WTC11 (cell line): ENCODE results near the gene HMBS. TPM values are rescaled to one million over a fixed set of nuclear protein-coding genes. Genes with fewer than 3 reads are reported as not detected.
A peak's percentile ranks its signal among the peaks of the same experiment; 100 is the strongest.
"Not testable (repeated sequence)": the region's sequence is repeated elsewhere in the genome, so short reads cannot be mapped to it uniquely, and the experiment has no call there.

Experiments used
- ATAC-seq: fragments of 200-7000 bp; cut with Tn5 transposase; 2 replicates; pipeline ENCODE4 v1.10.0; 2021; ENCODE audit warnings: mild to moderate bottlenecking, moderate library complexity
- CTCF ChIA-PET: fragments of 300-600 bp; sonication (Branson Sonifier 250); formaldehyde crosslinking; loops from one replicate; lab custom pipeline; 2021; ENCODE audit warnings: antibody characterized with exemption; lab: Charles Lee
- POLR2A ChIA-PET: fragments of 350-600 bp; sonication (Branson Sonifier 250); formaldehyde crosslinking; loops from one replicate; lab custom pipeline; 2021; ENCODE audit warnings: antibody characterized with exemption; lab: Charles Lee
- DNase-seq: peaks from one replicate; pipeline ENCODE4 v3.0.0; 2021; ENCODE audit warnings: low spot score
- H3K27ac Mint-ChIP-seq: 2 replicates; pipeline ENCODE4 v1.8.0; 2021; ENCODE audit warnings: mixed read lengths
- H3K27me3 Mint-ChIP-seq: 2 replicates; pipeline ENCODE4 v1.8.0; 2021; ENCODE audit warnings: low read depth, mild to moderate bottlenecking, moderate library complexity, mixed read lengths
- H3K36me3 Mint-ChIP-seq: 2 replicates; pipeline ENCODE4 v1.8.0; 2021; ENCODE audit warnings: mixed read lengths
- H3K4me1 Mint-ChIP-seq: 2 replicates; pipeline ENCODE4 v1.8.0; 2022; ENCODE audit warnings: mixed read lengths
- H3K4me3 Mint-ChIP-seq: 2 replicates; pipeline ENCODE4 v1.8.0; 2021; ENCODE audit warnings: mild to moderate bottlenecking, moderate library complexity, mixed read lengths
- H3K9me3 Mint-ChIP-seq: 2 replicates; pipeline ENCODE4 v1.8.0; 2021; ENCODE audit warnings: mixed read lengths
- ARID4B ChIP-seq: sonication (generic); formaldehyde crosslinking; IDR thresholded peaks from 2 replicates; pipeline ENCODE4 v1.8.0; 2023; ENCODE audit warnings: missing genetic modification reagents, mild to moderate bottlenecking, borderline replicate concordance
- CBFB ChIP-seq: sonication (generic); formaldehyde crosslinking; IDR thresholded peaks from 2 replicates; pipeline ENCODE4 v1.8.1; 2022; ENCODE audit warnings: mild to moderate bottlenecking, low read depth, missing genetic modification reagents
- CDX4 ChIP-seq: fragments of 250-450 bp; sonication (Bioruptor Pico); IDR thresholded peaks from 2 replicates; pipeline ENCODE4 v1.9.0; 2021; ENCODE audit warnings: moderate library complexity, mild to moderate bottlenecking, inconsistent platforms, borderline replicate concordance
- CREM ChIP-seq: sonication (generic); formaldehyde crosslinking; IDR thresholded peaks from 2 replicates; pipeline ENCODE4 v1.8.1; 2022; ENCODE audit warnings: mild to moderate bottlenecking, missing genetic modification reagents, moderate library complexity
- EMX1 ChIP-seq: fragments of 250-450 bp; sonication (Bioruptor Pico); IDR thresholded peaks from 2 replicates; pipeline ENCODE4 v1.8.0; 2021; ENCODE audit warnings: mild to moderate bottlenecking
- ERG ChIP-seq: fragments of 250-450 bp; sonication (Bioruptor Pico); IDR thresholded peaks from 2 replicates; pipeline ENCODE4 v1.8.0; 2021; ENCODE audit warnings: mild to moderate bottlenecking
- ETV6 ChIP-seq: sonication (generic); formaldehyde crosslinking; IDR thresholded peaks from 2 replicates; pipeline ENCODE4 v1.8.1; 2022; ENCODE audit warnings: mild to moderate bottlenecking, missing genetic modification reagents
- FOXK1 ChIP-seq: sonication (generic); formaldehyde crosslinking; IDR thresholded peaks from 2 replicates; pipeline ENCODE4 v1.8.0; 2022; ENCODE audit warnings: mild to moderate bottlenecking, moderate library complexity, missing genetic modification reagents
- FOXP1 ChIP-seq: sonication (generic); formaldehyde crosslinking; IDR thresholded peaks from 2 replicates; pipeline ENCODE4 v1.8.0; 2022; ENCODE audit warnings: missing genetic modification reagents, mild to moderate bottlenecking, moderate library complexity, borderline replicate concordance
- GABPB1 ChIP-seq: sonication (generic); formaldehyde crosslinking; IDR thresholded peaks from 2 replicates; pipeline ENCODE4 v1.8.1; 2023; ENCODE audit warnings: mild to moderate bottlenecking, missing genetic modification reagents
- GTF2I ChIP-seq: fragments of 250-450 bp; sonication (Bioruptor Pico); conservative IDR thresholded peaks from 2 replicates; pipeline ENCODE4 v1.4.0; 2021; ENCODE audit warnings: mild to moderate bottlenecking
- IRF1 ChIP-seq: sonication (generic); formaldehyde crosslinking; IDR thresholded peaks from 2 replicates; pipeline ENCODE4 v1.8.0; 2023; ENCODE audit warnings: missing genetic modification reagents
- IRF2 ChIP-seq: sonication (generic); formaldehyde crosslinking; IDR thresholded peaks from 2 replicates; pipeline ENCODE4 v1.8.0; 2022; ENCODE audit warnings: low read depth, missing genetic modification reagents, borderline replicate concordance
- JAZF1 ChIP-seq: fragments of 250-450 bp; sonication (Bioruptor Pico); IDR thresholded peaks from 2 replicates; pipeline ENCODE4 v1.9.0; 2021; ENCODE audit warnings: moderate library complexity, mild to moderate bottlenecking, inconsistent platforms
- NFATC4 ChIP-seq: fragments of 250-450 bp; sonication (Bioruptor Pico); IDR thresholded peaks from 2 replicates; pipeline ENCODE4 v1.9.0; 2021; ENCODE audit warnings: mild to moderate bottlenecking
- NR2C2 ChIP-seq: sonication (generic); formaldehyde crosslinking; IDR thresholded peaks from 2 replicates; pipeline ENCODE4 v1.8.0; 2022; ENCODE audit warnings: mild to moderate bottlenecking, missing genetic modification reagents
- NR3C1 ChIP-seq: sonication (generic); formaldehyde crosslinking; conservative IDR thresholded peaks from 2 replicates; pipeline ENCODE4 v1.8.1; 2023; ENCODE audit warnings: low read depth, mild to moderate bottlenecking, missing genetic modification reagents
- STAT6 ChIP-seq: sonication (generic); formaldehyde crosslinking; conservative IDR thresholded peaks from 2 replicates; pipeline ENCODE4 v1.8.1; 2023; ENCODE audit warnings: mild to moderate bottlenecking, low read depth, missing genetic modification reagents, moderate library complexity
- USF2 ChIP-seq: sonication (generic); formaldehyde crosslinking; IDR thresholded peaks from 2 replicates; pipeline ENCODE4 v1.8.1; 2023; ENCODE audit warnings: mild to moderate bottlenecking, missing genetic modification reagents, moderate library complexity
- ZNF263 ChIP-seq: sonication (generic); formaldehyde crosslinking; IDR thresholded peaks from 2 replicates; pipeline ENCODE4 v1.8.1; 2022; ENCODE audit warnings: low read depth, mild to moderate bottlenecking, moderate library complexity, missing genetic modification reagents
- ZNF671 ChIP-seq: fragments of 250-450 bp; sonication (Bioruptor Pico); IDR thresholded peaks from 2 replicates; pipeline ENCODE4 v1.8.0; 2021; ENCODE audit warnings: mild to moderate bottlenecking
- total RNA-seq: library from RNA; stranded (reverse); gene quantifications from 3 replicates; pipeline ENCODE4 v1.2.3, GENCODE V29; 2021

Gene HMBS
- total RNA-seq, 1 experiment from 2014 or later, result 62.3 TPM

GRCh38 chr11:119084663-119085436, at the start of gene HMBS (continued):
- no peak for TF ChIP-seq NR3C1 (CRISPR knock-in tag)
- 0 out of 2 replicates have a peak, but pooled peaks have one; percentile 27 for TF ChIP-seq EMX1 (CRISPR knock-in tag)
- peak; percentile 66; the same call in 1 of the 2 replicates for TF ChIP-seq ERG (CRISPR knock-in tag)
- TF ChIP-seq IRF1 (CRISPR knock-in tag), result no peak
- TF ChIP-seq CREM, result peak; percentile 90
- TF ChIP-seq CBFB, result no peak
- TF ChIP-seq CDX4, result no peak
- TF ChIP-seq IRF2 (CRISPR knock-in tag), result no peak
- TF ChIP-seq GTF2I, result no peak
- peak; percentile 74; the same call in 1 of the 2 replicates for TF ChIP-seq GABPB1 (CRISPR knock-in tag)
- TF ChIP-seq ARID4B (CRISPR knock-in tag), result no peak
- no peak for TF ChIP-seq NFATC4 (CRISPR knock-in tag)
- TF ChIP-seq ZNF671, result no peak
- TF ChIP-seq USF2, result peak; percentile 75
- TF ChIP-seq ZNF263, result no peak
- peak; percentile 58 for TF ChIP-seq FOXK1 (CRISPR knock-in tag)
- TF ChIP-seq NR2C2, result no peak

- Mint-ChIP-seq H3K9me3 (no peaks in the 10 kb centered on the region), H3K27me3 (no peaks in the 10 kb centered on the region), H3K4me3 (no peak overlapping the region), H3K27ac (no peak overlapping the region), H3K4me1 (peaks cover 14% of the 10 kb centered on the region), H3K36me3 (no peaks in the 10 kb centered on the region)
- POLR2A ChIA-PET, result no interaction called here
- no peak for ATAC-seq
- DNase-seq, result no peak
- CTCF ChIA-PET, result no interaction called here
- TF ChIP-seq STAT6 (no peak), FOXP1 (CRISPR knock-in tag) (no peak), ETV6 (CRISPR knock-in tag) (no peak), JAZF1 (CRISPR knock-in tag) (no peak)
- TF ChIP-seq, all 79 proteins: peak for 0
Observed at GRCh38 chr11:119038884-119039283, 45.8 kb upstream of the HMBS start.

GRCh38 chr11:119039471-119039870, 45.2 kb upstream of the HMBS start:
- CTCF ChIA-PET, H3K27ac Mint-ChIP-seq, H3K27me3 Mint-ChIP-seq, ATAC-seq, H3K36me3 Mint-ChIP-seq, DNase-seq, POLR2A ChIA-PET, H3K9me3 Mint-ChIP-seq, H3K4me3 Mint-ChIP-seq: not testable (repeated sequence)
- peaks cover 14% of the 10 kb centered on the region for H3K4me1 Mint-ChIP-seq
